ENCODE results near the gene TP63.
A peak's percentile ranks its signal among the peaks of the same experiment; 100 is the strongest.

The TP63 gene

DNA sequence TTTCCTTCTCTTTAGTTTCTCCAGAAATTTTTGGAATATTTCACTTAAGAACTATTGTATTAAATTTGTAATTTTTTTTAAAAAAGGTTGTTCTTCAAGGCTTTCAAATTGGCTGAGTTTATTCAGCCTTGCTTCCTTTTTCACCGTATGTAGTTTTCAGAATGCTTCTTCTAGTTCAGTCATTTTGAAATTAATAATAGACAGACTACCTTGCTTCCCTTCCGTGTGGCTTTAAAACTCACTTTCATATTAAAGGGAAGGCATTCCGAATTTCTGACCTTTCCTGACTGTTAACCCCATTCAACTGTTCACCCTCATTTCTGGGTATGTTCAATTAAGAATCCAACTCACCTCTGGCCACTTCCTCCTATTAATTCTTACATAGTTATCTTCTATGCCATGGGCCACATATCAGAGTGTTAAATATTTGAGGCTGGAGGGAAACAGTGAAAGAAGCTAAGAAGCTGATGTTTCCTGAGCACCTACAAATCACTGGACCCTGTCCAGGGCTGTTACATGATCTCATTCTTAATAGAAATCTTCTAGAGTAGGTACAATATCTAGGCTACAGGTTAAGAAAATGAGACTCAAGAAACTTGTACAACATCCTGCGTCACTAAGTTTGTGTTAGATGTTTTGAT is 252.0 kb downstream of the TP63 start:
- DNase-seq = no peak

DNA sequence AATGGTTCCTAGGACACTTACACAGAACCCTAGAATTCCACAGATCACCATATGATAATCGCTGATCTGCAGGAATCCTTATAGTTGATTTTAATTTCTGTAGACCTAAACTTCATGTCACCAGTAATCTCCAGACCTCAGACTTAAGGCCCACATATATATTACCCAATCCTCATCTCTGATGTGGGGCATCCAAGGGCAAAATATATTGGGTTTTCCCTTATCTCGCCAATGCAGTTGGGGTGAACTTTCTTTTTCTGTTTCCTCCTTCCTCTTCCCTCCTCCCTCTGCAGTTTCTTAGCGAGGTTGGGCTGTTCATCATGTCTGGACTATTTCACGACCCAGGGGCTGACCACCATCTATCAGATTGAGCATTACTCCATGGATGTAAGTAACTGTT is 259.3 kb downstream of the TP63 start:
- DNase-seq = no peak

DNA sequence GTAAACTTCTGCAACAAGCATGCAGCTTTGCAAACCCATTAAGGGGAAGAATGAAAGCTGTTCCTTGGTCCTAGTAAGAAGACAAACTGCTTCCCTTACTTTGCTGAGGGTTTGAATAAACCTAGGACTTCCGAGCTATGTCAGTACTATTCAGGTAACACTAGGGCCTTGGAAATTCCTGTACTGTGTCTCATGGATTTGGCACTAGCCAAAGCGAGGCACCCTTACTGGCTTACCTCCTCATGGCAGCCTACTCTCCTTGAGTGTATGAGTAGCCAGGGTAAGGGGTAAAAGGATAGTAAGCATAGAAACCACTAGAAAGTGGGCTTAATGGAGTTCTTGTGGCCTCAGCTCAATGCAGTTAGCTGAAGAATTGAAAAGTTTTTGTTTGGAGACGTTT is 265.3 kb downstream of the TP63 start:
- DNase-seq = no peak

DNA sequence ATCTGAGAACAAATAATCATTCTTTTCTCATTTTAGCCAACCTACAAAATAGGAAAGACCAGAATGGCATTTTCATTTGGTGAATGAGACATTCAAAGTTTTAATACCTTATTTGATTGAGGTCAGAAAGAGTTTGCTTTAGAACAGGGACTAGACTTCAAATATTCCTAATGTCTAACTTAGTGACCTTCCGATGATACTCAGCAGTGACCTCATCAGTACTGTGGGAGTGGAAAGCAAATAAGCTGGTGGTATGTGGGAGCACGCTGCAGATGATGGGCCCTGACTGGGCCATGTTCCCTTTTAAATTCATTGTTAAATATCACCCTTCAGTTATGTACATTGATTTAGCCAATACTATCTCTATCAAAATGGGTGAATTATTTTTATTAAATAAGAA is 266.2 kb downstream of the TP63 start:
- DNase-seq = no peak

DNA sequence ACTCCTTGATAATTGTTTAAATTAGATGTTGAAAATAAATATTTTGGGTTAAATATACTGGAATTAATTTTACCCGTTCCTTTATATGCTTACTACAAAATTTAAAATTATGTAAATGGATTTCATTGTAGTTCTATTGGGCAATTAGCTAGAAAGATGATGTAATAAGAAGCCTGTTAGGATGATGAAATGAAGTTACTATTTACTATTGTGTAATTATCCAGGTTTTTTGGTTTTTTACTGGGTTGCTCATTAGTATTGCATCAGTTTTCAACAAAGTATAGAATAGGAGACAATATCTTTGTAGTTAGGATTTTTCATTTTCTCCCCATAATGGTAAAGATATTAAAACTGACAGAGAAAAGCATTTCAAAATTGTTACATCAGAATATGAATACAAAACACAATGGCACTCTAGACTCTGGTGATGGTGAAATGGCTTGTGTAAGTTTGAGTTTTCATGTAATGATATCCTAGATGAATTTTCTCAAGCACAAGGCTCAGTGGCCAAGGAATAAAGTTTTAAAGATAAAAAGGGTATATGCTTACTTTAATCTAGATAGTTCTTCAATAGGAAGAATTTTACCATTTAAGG is 267.5 kb downstream of the TP63 start:
- DNase-seq = no peak

DNA sequence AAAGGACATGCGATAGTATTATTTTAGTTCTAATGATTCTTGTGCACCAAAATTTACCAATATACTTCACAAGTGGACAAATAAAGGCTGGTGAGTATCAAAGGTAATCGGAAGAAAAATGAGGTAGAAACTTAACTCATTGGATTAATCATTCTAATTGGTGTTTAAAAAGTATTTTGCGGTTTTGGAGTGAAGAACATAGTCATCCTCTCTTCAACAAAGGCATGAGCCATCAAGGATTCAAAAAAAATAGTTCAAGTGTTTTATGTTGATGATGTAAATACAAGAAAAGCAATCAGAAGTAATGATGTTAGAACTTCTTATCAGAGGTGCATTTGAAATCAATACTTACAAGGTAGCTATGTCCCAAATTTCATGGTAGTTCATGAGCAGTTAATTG is 268.0 kb downstream of the TP63 start:
- no peak for DNase-seq

DNA sequence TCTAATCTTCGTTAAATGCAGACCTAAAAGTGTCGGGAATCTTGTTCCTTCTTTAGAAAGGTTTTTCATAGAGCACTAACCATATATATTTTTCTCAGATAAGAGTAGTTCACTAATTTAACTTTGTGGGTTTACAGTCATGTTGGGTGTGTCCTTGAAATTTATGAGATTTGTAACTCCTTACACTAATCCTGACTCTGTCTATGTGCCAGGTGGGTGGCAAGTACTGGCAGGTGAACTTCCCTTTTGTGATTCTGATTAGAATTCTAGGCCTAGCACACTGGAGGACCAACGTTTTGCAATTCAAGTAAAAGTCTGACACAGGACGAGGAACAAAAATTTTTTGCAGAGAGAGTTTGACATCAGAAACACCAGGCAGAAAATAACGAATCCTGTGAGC is 269.4 kb downstream of the TP63 start:
- DNase-seq = no peak

DNA sequence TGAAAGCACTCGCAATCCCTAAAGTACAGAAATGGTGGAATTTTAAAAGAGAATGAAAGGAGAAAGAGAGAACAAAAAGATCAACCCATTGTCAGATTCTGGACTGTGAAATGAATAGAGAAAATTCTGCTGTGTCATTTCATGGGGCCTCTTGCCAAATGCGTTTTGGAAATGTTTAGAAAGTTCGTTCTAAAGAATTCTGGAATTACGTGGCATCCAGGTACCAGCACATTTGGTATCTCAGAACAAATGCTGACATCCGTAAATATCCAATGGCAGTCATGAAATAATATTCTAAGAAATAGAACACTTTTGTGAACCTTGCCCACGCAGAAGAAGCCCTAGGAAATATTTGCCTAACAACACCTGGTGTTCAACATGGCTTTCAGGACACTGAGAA is 270.3 kb downstream of the TP63 start:
- no peak for DNase-seq

DNA sequence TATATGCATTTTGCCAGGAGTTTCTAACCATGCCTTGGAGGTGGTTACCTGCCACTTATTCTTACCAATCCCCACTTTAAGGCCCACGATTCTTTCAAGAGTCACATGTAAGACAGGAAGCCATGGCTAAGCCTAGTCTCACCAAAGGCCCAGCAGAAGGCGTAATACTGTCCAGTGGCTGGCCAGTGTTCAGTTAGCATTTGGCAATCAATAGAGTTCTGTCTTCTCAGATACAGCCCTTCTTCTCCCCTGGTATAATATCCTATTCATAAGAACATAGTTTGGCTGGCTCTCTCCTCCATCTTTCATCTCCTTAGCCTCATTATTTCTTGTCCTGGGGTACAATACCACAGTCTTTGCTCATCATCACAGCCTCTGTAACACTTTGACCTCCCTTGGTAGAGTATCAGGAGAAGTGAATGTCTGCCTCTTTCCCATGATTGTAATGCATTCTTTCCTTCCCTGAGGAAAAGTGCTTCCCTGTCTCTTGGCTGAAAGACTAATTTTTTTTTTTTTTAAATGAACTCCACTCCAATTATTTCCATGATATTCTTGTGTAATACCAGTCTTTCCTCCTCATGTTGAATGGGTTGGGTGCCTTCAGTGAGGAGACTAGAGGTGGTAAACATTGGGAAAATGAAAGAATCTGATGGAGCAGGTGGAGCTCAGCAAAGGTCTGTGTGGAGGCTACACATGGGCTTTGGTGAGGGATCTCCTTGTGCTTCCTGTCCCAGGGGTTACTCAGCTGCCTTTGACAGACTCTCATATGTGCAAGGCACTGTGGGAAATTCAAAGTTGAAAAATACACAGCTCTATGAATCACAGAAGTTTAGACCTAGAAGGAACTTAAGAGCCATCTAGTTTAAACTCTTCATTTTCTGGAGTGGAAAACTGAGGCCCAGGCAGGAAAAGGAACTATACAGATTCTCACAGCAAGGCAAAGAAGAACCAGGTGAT is 271.3 kb downstream of the TP63 start:
- no peak for DNase-seq

DNA sequence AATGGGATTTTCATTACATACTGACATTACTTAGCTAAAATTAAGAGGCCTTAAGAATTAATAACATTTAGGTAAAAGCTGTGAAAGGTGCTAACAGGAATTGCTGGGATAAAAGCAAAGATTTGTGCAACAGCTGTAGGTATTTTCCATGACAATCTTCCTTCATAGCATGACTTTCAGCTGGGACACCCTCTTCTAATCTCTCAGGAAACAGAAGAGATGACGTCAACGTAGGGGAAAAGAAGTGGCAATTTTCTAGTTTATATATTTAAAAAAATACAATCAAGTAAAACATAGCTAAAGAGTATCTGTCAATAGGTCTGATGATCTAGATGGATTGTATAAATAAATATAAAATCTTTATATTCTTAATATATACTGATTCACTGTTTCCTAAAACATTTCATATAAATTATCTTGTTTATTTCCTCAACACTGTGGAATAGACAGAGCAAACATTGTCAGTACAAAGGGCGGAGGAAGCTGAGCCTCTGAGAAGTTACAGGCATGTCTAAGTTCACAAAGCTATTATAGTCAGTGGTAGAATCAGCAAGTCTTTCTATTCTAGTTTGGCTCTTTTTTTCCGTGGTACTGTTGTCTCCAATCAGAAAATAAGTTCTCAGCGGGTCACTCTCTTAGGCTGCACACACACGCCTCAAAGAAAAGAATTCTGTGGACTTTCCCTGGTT is 272.5 kb downstream of the TP63 start:
- DNase-seq = no peak

DNA sequence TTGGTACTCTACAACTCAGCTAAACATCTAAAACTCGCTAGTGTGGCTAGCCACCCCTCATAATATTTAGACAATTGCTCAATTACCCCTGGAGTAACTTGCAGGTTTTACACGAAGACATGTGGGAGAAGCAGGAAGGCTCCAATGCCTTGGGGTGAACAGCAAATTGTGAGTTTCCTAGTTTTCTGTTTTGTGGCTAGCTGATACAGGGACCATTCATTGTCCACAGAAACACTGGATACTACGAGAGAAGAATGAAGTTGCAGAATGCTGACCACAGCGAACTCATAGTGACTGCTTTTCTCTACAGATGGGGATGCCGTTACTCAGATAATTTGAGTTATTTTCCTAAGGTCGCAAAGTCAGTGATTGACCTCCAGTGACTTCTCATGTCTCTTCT is 276.6 kb downstream of the TP63 start:
- no peak for DNase-seq

DNA sequence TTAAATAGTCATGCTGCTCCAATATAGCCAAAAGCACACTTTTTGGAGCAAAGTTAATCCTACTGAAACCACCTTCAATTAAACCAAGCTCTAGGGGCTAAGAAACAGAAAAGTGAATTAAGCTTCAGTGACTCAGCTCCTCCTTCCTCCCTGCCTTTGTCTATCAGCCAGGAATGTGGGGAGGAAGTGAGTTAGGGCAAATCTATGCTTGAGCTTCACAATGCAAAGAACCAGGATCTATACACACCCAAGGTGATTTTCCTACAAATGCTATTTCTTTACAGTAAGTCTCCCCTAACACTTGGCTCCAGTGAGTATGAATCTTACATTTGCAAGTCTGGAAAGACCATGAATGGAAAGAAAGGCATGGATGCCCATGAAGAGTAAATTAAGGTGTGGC is 277.5 kb downstream of the TP63 start:
- DNase-seq = peak; percentile 26 to 73

DNA sequence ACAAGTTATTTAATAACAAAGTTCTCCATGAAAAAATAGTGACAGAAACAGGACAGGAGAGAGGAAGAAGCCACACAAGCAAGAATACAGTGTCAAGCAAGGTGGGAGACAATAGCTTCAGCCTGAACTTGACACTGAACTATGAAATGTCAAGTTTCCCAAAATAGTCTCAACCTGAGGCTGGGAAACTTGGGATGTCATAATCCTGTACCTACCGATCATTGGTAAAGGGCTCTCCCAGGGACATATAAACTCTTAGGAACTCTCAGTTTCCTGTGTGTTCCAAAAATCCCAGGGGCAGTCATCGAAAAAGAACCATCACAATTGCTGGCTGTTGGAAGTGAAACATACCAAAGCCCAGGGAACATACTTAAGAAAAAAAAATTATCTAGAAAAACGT is 277.9 kb downstream of the TP63 start:
- DNase-seq = no peak

DNA sequence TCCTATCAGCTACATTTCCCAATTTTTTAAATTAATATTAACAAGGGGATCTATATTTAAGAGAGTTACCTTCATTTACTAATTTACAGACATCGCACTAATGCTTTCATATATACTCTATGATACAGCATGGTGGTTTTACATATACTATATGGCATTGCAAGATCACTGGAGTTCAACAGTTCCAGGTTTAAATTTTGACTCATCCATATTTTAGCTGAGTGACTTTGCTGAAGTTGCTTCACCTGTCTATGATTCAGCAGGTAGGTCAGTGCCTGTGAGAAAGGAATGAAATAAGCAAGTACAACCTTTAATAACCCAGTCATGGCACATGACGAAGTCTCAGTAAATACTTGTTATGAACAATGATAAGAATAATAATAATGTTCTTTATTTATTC is 278.4 kb downstream of the TP63 start:
- DNase-seq = no peak

DNA sequence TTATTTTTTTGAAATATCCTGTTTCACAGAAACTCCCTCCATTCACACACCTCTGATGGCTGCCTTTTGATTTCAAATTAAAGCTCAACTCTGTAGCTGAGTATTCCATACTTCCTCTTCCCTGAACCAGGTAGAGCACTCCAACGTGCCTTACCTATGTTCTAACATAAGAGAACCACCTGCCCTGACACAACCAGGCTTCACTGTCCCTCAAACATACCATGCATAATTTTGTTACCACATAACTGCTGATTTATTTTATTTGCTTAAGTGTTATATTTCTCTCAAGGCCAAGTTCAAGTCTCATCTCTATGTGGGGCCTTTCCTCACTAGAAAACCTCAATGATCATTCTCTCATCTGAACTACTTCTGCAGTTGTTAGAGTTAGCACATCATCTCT is 279.8 kb downstream of the TP63 start:
- DNase-seq = no peak

DNA sequence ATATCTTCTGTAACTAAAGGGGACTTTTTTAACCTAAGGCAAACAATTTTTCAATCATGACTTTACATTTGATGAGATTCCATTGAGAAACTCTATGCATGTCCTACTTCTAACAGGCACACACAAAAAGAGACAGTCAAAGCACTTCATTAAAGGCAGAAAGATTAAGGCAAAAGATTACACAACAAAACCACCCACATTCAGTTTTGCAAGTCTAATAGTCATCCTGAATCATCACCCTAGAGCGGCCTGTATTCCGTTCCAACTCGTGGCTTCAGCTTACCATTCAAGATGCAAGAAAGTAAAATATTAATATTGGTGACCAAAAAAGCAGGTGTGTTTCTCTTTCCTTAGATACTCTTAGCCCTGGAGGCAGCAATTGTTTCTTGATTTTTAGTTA is 283.6 kb downstream of the TP63 start:
- DNase-seq = peak; percentile 52 to 84

DNA sequence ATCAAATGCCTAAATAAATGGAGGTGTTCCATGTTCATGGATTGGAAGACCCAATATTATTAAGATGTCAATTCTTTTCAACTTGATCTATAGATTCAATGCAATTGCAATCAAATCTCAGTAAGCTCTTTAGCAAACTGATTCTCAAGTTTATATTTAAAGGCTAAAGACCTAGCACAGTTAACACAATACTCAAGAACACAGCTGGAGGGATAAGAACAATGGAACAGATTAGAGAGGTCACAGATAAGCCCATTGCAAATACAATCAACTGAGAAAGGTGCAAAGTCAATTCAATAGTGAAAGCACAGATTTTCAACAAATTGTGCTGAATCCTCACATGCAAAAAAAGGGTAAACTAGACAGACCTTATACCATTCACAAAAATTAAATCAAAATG is 290.6 kb downstream of the TP63 start:
- no peak for DNase-seq

DNA sequence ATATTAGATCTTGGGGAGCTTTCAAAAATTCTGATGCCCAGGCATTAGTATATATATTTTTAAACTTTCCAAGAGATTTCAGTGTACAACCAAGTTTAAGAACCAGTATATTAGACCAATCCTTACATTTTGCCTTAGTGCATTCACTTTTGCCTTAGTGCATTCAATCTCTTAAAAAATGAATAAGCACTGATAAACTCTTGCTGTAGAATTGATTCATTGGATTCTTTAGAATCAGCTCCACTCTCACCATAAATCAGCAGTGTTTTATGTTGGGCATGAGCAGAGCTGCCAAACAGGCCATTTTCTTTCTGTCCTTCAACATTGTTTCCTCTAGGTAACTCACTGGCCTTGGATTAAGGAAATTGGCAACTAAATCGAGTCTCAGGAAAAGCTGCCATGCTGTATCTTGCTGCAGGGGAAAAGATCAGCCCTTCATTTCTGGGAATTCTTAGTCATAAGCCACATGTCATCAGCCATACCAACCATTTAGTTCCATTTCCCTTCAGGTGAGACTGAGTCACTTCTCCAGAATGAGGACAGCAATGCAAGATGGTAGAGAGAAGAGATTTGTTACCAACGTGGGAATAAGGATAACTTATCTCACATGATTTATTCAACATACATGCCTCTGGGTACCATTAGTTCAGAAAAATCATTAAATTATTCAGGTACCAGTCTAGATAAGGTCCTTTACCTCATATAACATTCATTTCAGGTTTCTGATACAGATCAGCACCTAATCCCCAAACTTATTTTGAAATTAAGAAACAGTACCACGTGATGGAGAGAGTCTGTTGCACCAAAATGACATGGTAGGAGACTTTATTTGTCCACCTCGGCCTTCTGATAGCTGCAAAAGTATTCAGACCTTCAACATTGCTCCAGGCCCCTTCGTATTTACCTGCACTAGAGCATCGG is 297.0 kb downstream of the TP63 start:
- no peak for DNase-seq

DNA sequence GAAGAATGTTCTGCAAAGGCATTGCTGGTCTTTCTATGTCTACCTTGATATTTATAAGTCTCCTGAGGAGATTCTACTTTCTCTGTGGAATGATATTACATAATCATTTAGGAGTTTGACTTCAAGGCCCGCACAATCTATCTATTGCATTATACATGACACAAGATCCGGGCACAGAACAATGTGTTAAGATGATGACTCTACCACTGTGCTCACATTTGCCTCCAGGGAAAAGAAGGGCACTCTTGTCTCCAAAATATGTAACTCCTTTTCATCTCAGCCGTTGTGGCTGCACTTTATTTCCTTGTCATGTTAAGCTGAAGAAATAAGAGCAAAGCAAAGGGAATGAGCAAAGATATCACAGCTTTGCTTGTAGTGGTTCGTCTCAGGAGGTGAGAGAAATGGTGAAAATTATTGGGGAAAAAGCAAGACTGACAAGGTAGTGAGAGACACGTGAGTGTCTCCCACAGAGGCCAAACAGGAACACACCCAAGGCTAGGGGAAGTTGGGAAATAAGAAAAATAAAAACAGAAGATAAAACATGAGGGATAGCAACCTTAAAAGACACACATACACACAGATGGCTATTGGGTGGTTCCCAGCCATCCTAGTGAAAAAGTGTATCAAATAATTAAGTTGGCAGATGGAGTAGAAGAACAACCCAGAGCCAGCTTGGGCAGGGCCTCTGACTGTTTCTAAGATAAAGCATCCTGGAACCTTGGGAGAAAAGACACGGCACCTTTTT is 305.2 kb downstream of the TP63 start:
- DNase-seq = no peak

DNA sequence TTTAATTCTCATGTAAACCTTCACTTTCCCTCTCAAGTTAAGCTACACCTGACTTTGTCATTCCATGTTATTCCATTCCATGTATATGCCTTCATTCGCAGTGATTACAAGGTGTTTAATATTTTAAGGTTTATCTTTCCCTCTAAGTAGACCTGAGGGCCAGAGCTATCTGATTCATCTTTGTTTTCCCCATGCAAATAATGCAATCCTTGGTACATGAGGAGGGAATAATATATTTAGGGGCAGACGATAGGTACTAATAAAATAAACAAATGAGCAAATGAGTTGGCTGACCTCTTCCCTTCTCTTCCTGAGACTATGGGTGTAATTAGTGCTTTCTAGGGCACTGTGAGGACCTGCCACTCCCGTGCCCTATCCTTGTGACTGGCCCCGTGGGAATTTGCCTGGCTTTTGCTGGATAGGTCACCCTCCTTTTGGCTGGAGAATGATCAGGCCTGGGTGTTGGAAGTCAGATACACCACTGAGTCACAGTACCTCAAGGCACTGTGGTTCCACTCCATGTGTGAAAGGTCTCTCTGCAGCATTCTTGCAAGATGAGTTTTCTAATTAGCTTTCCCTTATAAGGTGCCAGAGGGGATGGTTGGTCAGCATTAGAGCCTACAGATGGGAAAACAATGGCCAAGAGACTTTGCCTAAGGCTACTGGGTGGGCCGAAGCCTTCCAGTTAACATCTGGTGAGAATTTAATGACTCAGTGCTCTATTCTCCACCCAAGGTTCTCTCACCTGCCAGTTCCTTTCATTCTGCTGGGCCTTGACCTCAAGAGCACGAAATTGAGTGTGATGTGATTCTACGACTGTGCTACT is 306.3 kb downstream of the TP63 start:
- DNase-seq = peak; percentile 98 to 100

DNA sequence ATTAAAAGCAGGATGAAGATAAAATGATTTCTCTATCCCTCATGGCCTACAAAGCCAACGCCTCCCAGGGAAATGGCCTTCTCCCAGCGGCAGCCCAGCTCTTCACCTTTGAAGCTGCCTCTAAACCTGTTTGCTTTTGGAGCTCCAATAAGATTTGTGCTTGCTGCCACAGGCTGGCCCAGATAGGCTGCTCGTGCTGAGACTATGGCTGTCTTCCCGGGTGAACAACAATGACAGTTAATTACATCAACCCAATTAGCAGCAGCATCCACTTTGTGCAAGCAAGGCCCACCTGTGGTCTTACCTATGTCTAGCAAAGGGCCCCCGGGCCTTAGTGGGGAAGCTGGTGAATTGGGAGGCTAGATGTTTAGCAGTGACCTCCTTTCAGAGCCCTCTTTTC is 309.9 kb downstream of the TP63 start:
- no peak for DNase-seq

Data from SW 1271 (cell line).